Neural progenitor cell (in vitro differentiated cells): ENCODE data around the gene POLE4.

ENCODE experiments used
- EZH2 ChIP-seq: fragments of 200-600 bp; sonication (generic); IDR thresholded peaks from 2 replicates; pipeline ENCODE4 v1.6.1; 2017; ENCODE audit warnings: antibody characterized with exemption, mild to moderate bottlenecking, moderate library complexity
- TF ChIP-seq, protein P1 (sequence below): fragments of 200-600 bp; sonication (generic); IDR thresholded peaks from 2 replicates; pipeline ENCODE4 v1.5.1; 2017; ENCODE audit warnings: antibody characterized with exemption, mild to moderate bottlenecking

GRCh38 chr2:74945788-74946331, 12.6 kb upstream of the POLE4 start:
- TF ChIP-seq, protein P1, sequence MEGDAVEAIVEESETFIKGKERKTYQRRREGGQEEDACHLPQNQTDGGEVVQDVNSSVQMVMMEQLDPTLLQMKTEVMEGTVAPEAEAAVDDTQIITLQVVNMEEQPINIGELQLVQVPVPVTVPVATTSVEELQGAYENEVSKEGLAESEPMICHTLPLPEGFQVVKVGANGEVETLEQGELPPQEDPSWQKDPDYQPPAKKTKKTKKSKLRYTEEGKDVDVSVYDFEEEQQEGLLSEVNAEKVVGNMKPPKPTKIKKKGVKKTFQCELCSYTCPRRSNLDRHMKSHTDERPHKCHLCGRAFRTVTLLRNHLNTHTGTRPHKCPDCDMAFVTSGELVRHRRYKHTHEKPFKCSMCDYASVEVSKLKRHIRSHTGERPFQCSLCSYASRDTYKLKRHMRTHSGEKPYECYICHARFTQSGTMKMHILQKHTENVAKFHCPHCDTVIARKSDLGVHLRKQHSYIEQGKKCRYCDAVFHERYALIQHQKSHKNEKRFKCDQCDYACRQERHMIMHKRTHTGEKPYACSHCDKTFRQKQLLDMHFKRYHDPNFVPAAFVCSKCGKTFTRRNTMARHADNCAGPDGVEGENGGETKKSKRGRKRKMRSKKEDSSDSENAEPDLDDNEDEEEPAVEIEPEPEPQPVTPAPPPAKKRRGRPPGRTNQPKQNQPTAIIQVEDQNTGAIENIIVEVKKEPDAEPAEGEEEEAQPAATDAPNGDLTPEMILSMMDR: no peak
- TF ChIP-seq EZH2: no peak
